Endothelial cell of umbilical vein (primary cell): ENCODE results near the gene PCBP4. TPM values are rescaled to one million over a fixed set of nuclear protein-coding genes. Genes with fewer than 3 reads are reported as not detected.

Experiments
- BruUV-seq: library from RNA; stranded (reverse); fragments of 400-500 nt; replicated peaks from 2 replicates; lab custom pipeline; 2021; lab: Mats Ljungman, UMichigan
- CTCF ChIA-PET: fragments of 300-600, 350-600 bp; sonication (Branson Sonifier 250); formaldehyde crosslinking; loops from one replicate; lab custom pipeline; 2021; ENCODE audit warnings: antibody characterized with exemption, inconsistent platforms; lab: Charles Lee
- POLR2A ChIA-PET: fragments of 300-600, 350-600 bp; sonication (Branson Sonifier 250); formaldehyde crosslinking; loops from one replicate; lab custom pipeline; 2021; ENCODE audit warnings: antibody characterized with exemption, inconsistent platforms; lab: Charles Lee
- DNase-seq: peaks from one replicate; pipeline ENCODE4 v3.0.0-alpha.2; 2011; ENCODE audit warnings: low read depth, low spot score
- FAIRE-seq: peaks from 2 replicates; lab custom pipeline; 2011; peaks lifted over from hg19 to GRCh38; lab: Jason Lieb, UNC
- H2AFZ ChIP-seq: 2 replicates; pipeline ENCODE4 v1.6.0; 2012; ENCODE audit warnings: low read depth, low read length, control low read depth, inconsistent platforms
- H3K27ac ChIP-seq: 2 replicates; pipeline ENCODE4 v1.5.1; 2011; ENCODE audit warnings: low read depth, mild to moderate bottlenecking, control low read depth, low read length, moderate library complexity; ENCODE audit not compliant: insufficient read depth
- H3K27me3 ChIP-seq, 2 experiments: 2 replicates each; pipeline versions ENCODE4 v1.6.0 to v1.6.1; 2011; ENCODE audit warnings: low read length in 2 of 2, mixed read lengths in 1 of 2; ENCODE audit not compliant: control insufficient read depth in 2 of 2, insufficient read depth in 2 of 2
- H3K36me3 ChIP-seq, 2 experiments: 2 replicates in 1 of 2; 3 replicates in 1 of 2; pipeline ENCODE4 v1.5.1; 2011; ENCODE audit warnings: low read length in 2 of 2, mild to moderate bottlenecking in 1 of 2, moderate library complexity in 1 of 2; ENCODE audit not compliant: control insufficient read depth in 2 of 2, insufficient read depth in 2 of 2; ENCODE audit errors: extremely low read depth in 1 of 2
- H3K4me1 ChIP-seq: 3 replicates; pipeline ENCODE4 v1.5.1; 2011; ENCODE audit warnings: mild to moderate bottlenecking, low read length; ENCODE audit not compliant: control insufficient read depth, insufficient read depth; ENCODE audit errors: extremely low read depth
- H3K4me2 ChIP-seq: 2 replicates; pipeline ENCODE4 v1.6.1; 2011; ENCODE audit warnings: low read length, control low read depth, mixed read lengths; ENCODE audit not compliant: insufficient read depth
- H3K4me3 ChIP-seq, 3 experiments: fragments of 200-600 bp in 1 of 3; sonication (generic), shearing (Covaris generic) in 1 of 3; replicated peaks in 1 of 3; 2 replicates each; pipeline ENCODE4 v1.5.1; 2011 to 2016; ENCODE audit warnings: control low read depth in 3 of 3, low read length in 3 of 3, mild to moderate bottlenecking in 2 of 3, inconsistent platforms in 1 of 3, low read depth in 1 of 3, moderate library complexity in 1 of 3; ENCODE audit not compliant: insufficient read depth in 1 of 3
- H3K79me2 ChIP-seq: 2 replicates; pipeline ENCODE4 v1.6.0; 2012; ENCODE audit warnings: low read length, inconsistent platforms; ENCODE audit not compliant: control insufficient read depth, insufficient read depth
- H3K9ac ChIP-seq: replicated peaks from 2 replicates; pipeline ENCODE3; 2011; ENCODE audit warnings: low read length, control low read depth; ENCODE audit not compliant: insufficient read depth; ENCODE audit errors: extremely low read depth
- H3K9me1 ChIP-seq: replicated peaks from 3 replicates; pipeline ENCODE4 v1.6.0; 2011; ENCODE audit warnings: mild to moderate bottlenecking, low read length; ENCODE audit not compliant: control insufficient read depth, insufficient read depth; ENCODE audit errors: extremely low read depth
- H3K9me3 ChIP-seq: replicated peaks from 2 replicates; pipeline ENCODE4 v1.5.1; 2012; ENCODE audit warnings: low read length, inconsistent platforms; ENCODE audit not compliant: control insufficient read depth, insufficient read depth
- H4K20me1 ChIP-seq: replicated peaks from 2 replicates; pipeline ENCODE3; 2011; ENCODE audit warnings: mild to moderate bottlenecking, low read length; ENCODE audit not compliant: control insufficient read depth, insufficient read depth; ENCODE audit errors: extremely low read depth
- CTCF ChIP-seq, 2 donors: IDR thresholded peaks; 1 replicate in 1 of 2; 2 replicates in 1 of 2; pipeline ENCODE4 v1.5.1; 2011; ENCODE audit warnings: low read length in 2 of 2, mild to moderate bottlenecking in 2 of 2, moderate library complexity in 2 of 2, control low read depth in 1 of 2, inconsistent platforms in 1 of 2, low read depth in 1 of 2; ENCODE audit not compliant: insufficient read depth in 1 of 2; ENCODE audit errors: extremely low read depth in 1 of 2
- EZH2 ChIP-seq: IDR thresholded peaks from 2 replicates; pipeline ENCODE4 v1.6.1; 2012; ENCODE audit warnings: borderline replicate concordance, low read depth, mild to moderate bottlenecking, moderate library complexity, low read length, inconsistent platforms; ENCODE audit not compliant: severe bottlenecking
- FOS ChIP-seq: IDR thresholded peaks from 2 replicates; pipeline ENCODE4 v1.6.1; 2011; ENCODE audit warnings: mild to moderate bottlenecking, low read length, moderate library complexity, borderline replicate concordance; ENCODE audit not compliant: insufficient read depth
- GATA2 ChIP-seq: IDR thresholded peaks from 2 replicates; pipeline ENCODE4 v1.7.0; 2011; ENCODE audit warnings: low read depth, mild to moderate bottlenecking, moderate library complexity, mixed read lengths, low read length; ENCODE audit not compliant: insufficient read length, insufficient read depth
- JUN ChIP-seq: IDR thresholded peaks from 2 replicates; pipeline ENCODE4 v1.6.1; 2011; ENCODE audit warnings: borderline replicate concordance, low read depth; ENCODE audit not compliant: insufficient read length, insufficient read depth
- MAX ChIP-seq: IDR thresholded peaks from 2 replicates; pipeline ENCODE4 v1.6.1; 2011; ENCODE audit not compliant: insufficient read depth, insufficient read length
- MYC ChIP-seq: IDR thresholded peaks from one replicate; pipeline ENCODE4 v1.6.1; 2011; ENCODE audit warnings: mild to moderate bottlenecking, low read depth, low read length
- POLR2A ChIP-seq: IDR thresholded peaks from 2 replicates; pipeline ENCODE4 v1.6.1; 2012; ENCODE audit warnings: low read depth, mild to moderate bottlenecking, control low read depth, low read length
- POLR2AphosphoS5 ChIP-seq: IDR thresholded peaks from 2 replicates; pipeline ENCODE4 v1.6.1; 2012; ENCODE audit warnings: low read depth, mild to moderate bottlenecking, control low read depth, low read length, moderate library complexity; ENCODE audit not compliant: insufficient read depth
- dilution Hi-C: fragments of 300-500 bp; cut with MboI; formaldehyde crosslinking; loops from one replicate; pipeline ENCODE4 v1.15.0; 2019; ENCODE audit warnings: low sequenced_read_pairs; ENCODE audit not compliant: extremely low pct_ligation_motif_present
- intact Hi-C: fragments of 100-400 bp; cut with micrococcal nuclease; formaldehyde crosslinking; loops from one replicate; pipeline ENCODE4 v1.10.0; 2022
- polyA plus RNA-seq, 4 experiments: library from polyadenylated mRNA; depleted of rRNA in 3 of 4; stranded (reverse) in 3 of 4; unstranded in 1 of 4; fragments of >200 nt; gene quantifications; 2 replicates each; pipeline versions ENCODE4 v1.2.1 to v1.2.3, GENCODE V29; 2011 to 2012; ENCODE audit warnings: missing spikeins in 1 of 4
- total RNA-seq: library from RNA; stranded (reverse); gene quantifications from 2 replicates; pipeline ENCODE4 v1.2.3, GENCODE V29; 2021

PCBP4 gene
- total and polyA plus RNA-seq, 2 donors (not counting 3 experiments of a cell fraction or from before 2014, with no cell fraction given), result 46.5 to 63.1 TPM

GRCh38 chr3:51995346-51996163 lies 28.3 kb upstream of the PCBP4 start, which contains the start of gene RPL29:
RPL29 (minus strand) TSS chr3:51995895; CDS start chr3:51995461, 434 bp downstream.
- FAIRE-seq, result peak; percentile 98
- Histone ChIP-seq H3K9me1 (no peaks in the 10 kb centered on the region), H3K79me2 (peaks cover 30% of the 10 kb centered on the region), H3K9ac (peak within 1 kb of the TSS; percentile 99), H3K36me3 (peaks cover 16 to 20% of the 10 kb centered on the region in 2 experiments), H3K27me3 (no peaks in the 10 kb centered on the region), H2AFZ (peak within 1 kb of the TSS; percentile 52), H3K9me3 (no peaks in the 10 kb centered on the region), H4K20me1 (no peaks in the 10 kb centered on the region), H3K4me2 (peak within 1 kb of the TSS; percentile 91), H3K4me1 (peaks cover 19% of the 10 kb centered on the region), H3K4me3 (peak within 1 kb of the TSS; percentile 67 to 96 (median 91)), H3K27ac (peak within 1 kb of the TSS; percentile 89)
- dilution Hi-C loops (loop anchor here (10.0 kb wide), 1 partner anchor 149 kb away; no protein-coding TSS in a partner anchor), intact Hi-C loops (loop anchor here (1.0 kb wide), 2 partner anchors 12 to 53 kb away; partner anchors contain the start of genes ACY1 and PARP3)
- CTCF ChIA-PET, result interaction anchor here (0.7 to 2.7 kb wide), 14 partner anchors 13 to 159 kb away, joined by 3 to 13 read pairs (median 4); partner anchors contain the start of genes ABHD14A, ABHD14B, ACY1 and DUSP7
- POLR2A ChIA-PET, result interaction anchor here (0.6 to 2.2 kb wide), 8 partner anchors 9 to 159 kb away, joined by 3 to 15 read pairs (median 6); partner anchors contain the start of genes ACY1, DUSP7, PARP3 and POC1A
- TF ChIP-seq MYC (peak; percentile 77), FOS (no peak), POLR2A (peak; percentile 97), POLR2AphosphoS5 (peak; percentile 97)
- no TSS peak for BruUV-seq
- DNase-seq, result peak; percentile 96

GRCh38 chr3:51994530-51994929 lies 27.3 kb upstream of the PCBP4 start:
- TSS peak; percentile 46 for BruUV-seq
- peaks cover 19% of the 10 kb centered on the region for H3K4me1 ChIP-seq
- no peaks in the 10 kb centered on the region for H4K20me1 ChIP-seq
- no peaks in the 10 kb centered on the region for H3K9me3 ChIP-seq
- intact Hi-C loops, result no loop called here
- H3K27me3 ChIP-seq, result no peaks in the 10 kb centered on the region
- peaks cover 30% of the 10 kb centered on the region for H3K79me2 ChIP-seq
- no peak overlapping the region for H2AFZ ChIP-seq
- peak overlapping the region; percentile 67 to 96 (median 91) for H3K4me3 ChIP-seq
- H3K4me2 ChIP-seq, result peak overlapping the region; percentile 91
- peaks cover 16 to 20% of the 10 kb centered on the region in 2 experiments for H3K36me3 ChIP-seq
- DNase-seq, result no peak
- dilution Hi-C loops, result loop anchor here (10.0 kb wide), 1 partner anchor 150 kb away; no protein-coding TSS in a partner anchor
- peak overlapping the region; percentile 99 for H3K9ac ChIP-seq
- ChIA-PET POLR2A (interaction anchor here (2.2 kb wide), 1 partner anchor 11 kb away, joined by 15 read pairs; the partner anchor contains the start of gene ACY1), CTCF (interaction anchor here (2.7 kb wide), 1 partner anchor 12 kb away, joined by 13 read pairs; the partner anchor contains the start of gene ACY1)
- peak; percentile 18 for FAIRE-seq
- H3K9me1 ChIP-seq, result no peaks in the 10 kb centered on the region
- no peak for TF ChIP-seq GATA2
- no peak for TF ChIP-seq CTCF (IDR thresholded peaks at IDR 0.05; ENCODE audit: extremely low read depth in 1 of 2, insufficient read depth in 1 of 2, low read depth in 1 of 2, low read length in 2 of 2)
- no peak for TF ChIP-seq POLR2AphosphoS5
- TF ChIP-seq MYC, result no peak
- TF ChIP-seq POLR2A, result no peak
- TF ChIP-seq FOS, result no peak
- no peak for TF ChIP-seq JUN
- no peak for TF ChIP-seq EZH2
- no peak for TF ChIP-seq MAX
- peak overlapping the region; percentile 89 for H3K27ac ChIP-seq
